Neural cell (in vitro differentiated cells): ENCODE results near the gene CTSG. TPM values are rescaled to one million over a fixed set of nuclear protein-coding genes. Genes with fewer than 3 reads are reported as not detected.
"Not testable (repeated sequence)": the region's sequence is repeated elsewhere in the genome, so short reads cannot be mapped to it uniquely, and the experiment has no call there.

ENCODE experiments used
- H2AFZ ChIP-seq: fragments of 200-600, 300-800 bp; sonication (generic), shearing (Covaris generic); 2 replicates; pipeline ENCODE4 v1.6.0; 2014; ENCODE audit warnings: low read depth, mild to moderate bottlenecking, antibody characterized with exemption, low read length, moderate library complexity
- H3F3A ChIP-seq: fragments of 200-600 bp; shearing (Covaris generic); 2 replicates; pipeline ENCODE4 v1.6.1; 2016; ENCODE audit warnings: mild to moderate bottlenecking, moderate library complexity, mixed read lengths, antibody characterized with exemption, low read length; ENCODE audit not compliant: insufficient read depth, poor library complexity, severe bottlenecking
- H3K27ac ChIP-seq: fragments of 200-600, 300-800 bp; sonication (generic), shearing (Covaris generic); 2 replicates; pipeline ENCODE4 v1.5.1; 2014; ENCODE audit warnings: mild to moderate bottlenecking, low read length, moderate library complexity
- H3K27me3 ChIP-seq: fragments of 300-800, 200-600 bp; sonication (generic), shearing (Covaris generic); 2 replicates; pipeline ENCODE4 v1.6.0; 2014; ENCODE audit warnings: mild to moderate bottlenecking, low read depth, low read length, moderate library complexity; ENCODE audit not compliant: insufficient read depth
- H3K36me3 ChIP-seq: fragments of 300-800, 200-600 bp; sonication (generic), shearing (Covaris generic); 2 replicates; pipeline ENCODE4 v1.5.1; 2014; ENCODE audit warnings: mild to moderate bottlenecking, antibody characterized with exemption, low read length, moderate library complexity; ENCODE audit not compliant: insufficient read depth
- H3K4me2 ChIP-seq: fragments of 300-800, 200-600 bp; sonication (generic), shearing (Covaris generic); 2 replicates; pipeline ENCODE4 v1.6.0; 2014; ENCODE audit warnings: mild to moderate bottlenecking, low read length
- H3K4me3 ChIP-seq: fragments of 300-800, 200-600 bp; sonication (generic), shearing (Covaris generic); 2 replicates; pipeline ENCODE4 v1.5.1; 2014; ENCODE audit warnings: mild to moderate bottlenecking, low read length, moderate library complexity
- H3K79me2 ChIP-seq: fragments of 200-600 bp; shearing (Covaris generic); replicated peaks from 2 replicates; pipeline ENCODE4 v1.6.0; 2014; ENCODE audit warnings: mild to moderate bottlenecking, low read length, moderate library complexity; ENCODE audit not compliant: insufficient read depth
- H3K9ac ChIP-seq: fragments of 300-800, 200-600 bp; sonication (generic), shearing (Covaris generic); 2 replicates; pipeline ENCODE4 v1.6.1; 2016; ENCODE audit warnings: mild to moderate bottlenecking, low read length, mixed read lengths
- H3K9me2 ChIP-seq: fragments of 200-600 bp; shearing (Covaris generic); 2 replicates; pipeline ENCODE4 v1.6.1; 2016; ENCODE audit warnings: mild to moderate bottlenecking, low read length, mixed read lengths; ENCODE audit not compliant: insufficient read depth
- H3K9me3 ChIP-seq: fragments of 200-600, 300-800 bp; sonication (generic), shearing (Covaris generic); 2 replicates; pipeline ENCODE4 v1.6.1; 2016; ENCODE audit warnings: mild to moderate bottlenecking, mixed run types, low read length, moderate library complexity, mixed read lengths
- H4K20me1 ChIP-seq: fragments of 200-600 bp; shearing (Covaris generic); 2 replicates; pipeline ENCODE4 v1.6.1; 2016; ENCODE audit warnings: mild to moderate bottlenecking, mixed run types; ENCODE audit not compliant: insufficient read depth
- EP300 ChIP-seq: fragments of 450-650 bp; conservative IDR thresholded peaks from 2 replicates; pipeline ENCODE4 v1.6.1; 2014; ENCODE audit warnings: antibody characterized with exemption, mild to moderate bottlenecking, moderate library complexity; ENCODE audit not compliant: poor library complexity, severe bottlenecking
- EZH2 ChIP-seq: fragments of 200-600, 300-800 bp; shearing (Covaris generic), sonication (generic); IDR thresholded peaks from 2 replicates; pipeline ENCODE4 v1.6.1; 2014; ENCODE audit warnings: antibody characterized with exemption, low read length, borderline replicate concordance, mild to moderate bottlenecking; ENCODE audit not compliant: insufficient read depth, poor library complexity, severe bottlenecking
- MXI1 ChIP-seq: fragments of 450-650 bp; conservative IDR thresholded peaks from 2 replicates; pipeline ENCODE4 v1.6.1; 2014; ENCODE audit warnings: antibody characterized with exemption, mild to moderate bottlenecking; ENCODE audit not compliant: poor library complexity, severe bottlenecking
- POLR2AphosphoS5 ChIP-seq: IDR thresholded peaks from 2 replicates; pipeline ENCODE4 v1.6.1; 2012
- RAD21 ChIP-seq: fragments of 450-650 bp; conservative IDR thresholded peaks from 2 replicates; pipeline ENCODE4 v1.6.1; 2014; ENCODE audit warnings: antibody characterized with exemption, mild to moderate bottlenecking, moderate library complexity
- SMC3 ChIP-seq: fragments of 450-650 bp; conservative IDR thresholded peaks from 2 replicates; pipeline ENCODE4 v1.6.1; 2014; ENCODE audit warnings: antibody characterized with exemption, mild to moderate bottlenecking, moderate library complexity; ENCODE audit not compliant: poor library complexity
- TAF1 ChIP-seq: IDR thresholded peaks from 2 replicates; pipeline ENCODE4 v1.6.1; 2012; ENCODE audit warnings: low read depth
- polyA plus RNA-seq: library from polyadenylated mRNA; depleted of rRNA; stranded (reverse); fragments of >200 nt; gene quantifications from 2 replicates; pipeline ENCODE4 v1.2.3, GENCODE V29; 2014
- TF ChIP-seq, protein P1 (sequence below): fragments of 450-650 bp; IDR thresholded peaks from 2 replicates; pipeline ENCODE4 v1.5.1; 2014; ENCODE audit warnings: antibody characterized with exemption, mild to moderate bottlenecking, moderate library complexity; ENCODE audit not compliant: poor library complexity, severe bottlenecking
- TF ChIP-seq, protein P2 (sequence below): IDR thresholded peaks from 2 replicates; pipeline ENCODE4 v1.6.1; 2012; ENCODE audit warnings: borderline replicate concordance

Gene CTSG
- polyA plus RNA-seq, 1 donor from 2014 or later: not detected

DNA sequence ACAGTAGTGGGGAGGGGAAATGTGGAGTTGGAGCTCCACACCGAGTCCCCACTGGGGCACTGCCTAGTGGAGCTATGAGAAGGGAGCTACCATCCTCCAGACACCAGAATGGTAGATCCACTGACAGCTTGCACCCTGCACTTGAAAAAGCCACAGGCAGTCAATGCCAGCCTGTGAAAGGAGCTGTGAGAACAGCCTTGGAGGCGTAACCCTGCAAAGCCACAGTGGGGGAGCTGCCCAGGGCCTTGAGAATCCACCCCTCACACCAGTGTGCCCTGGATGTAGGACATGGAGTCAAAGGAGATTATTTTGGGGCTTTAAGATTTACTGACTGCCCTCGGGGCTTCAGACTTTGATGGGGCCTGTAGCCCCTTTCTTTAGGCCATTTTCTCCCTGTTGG is 12.5 kb downstream of the CTSG start:
- no peak for TF ChIP-seq MXI1
- TF ChIP-seq TAF1: no peak
- no peak for TF ChIP-seq POLR2AphosphoS5
- no peak for TF ChIP-seq EZH2
- TF ChIP-seq, protein P1, sequence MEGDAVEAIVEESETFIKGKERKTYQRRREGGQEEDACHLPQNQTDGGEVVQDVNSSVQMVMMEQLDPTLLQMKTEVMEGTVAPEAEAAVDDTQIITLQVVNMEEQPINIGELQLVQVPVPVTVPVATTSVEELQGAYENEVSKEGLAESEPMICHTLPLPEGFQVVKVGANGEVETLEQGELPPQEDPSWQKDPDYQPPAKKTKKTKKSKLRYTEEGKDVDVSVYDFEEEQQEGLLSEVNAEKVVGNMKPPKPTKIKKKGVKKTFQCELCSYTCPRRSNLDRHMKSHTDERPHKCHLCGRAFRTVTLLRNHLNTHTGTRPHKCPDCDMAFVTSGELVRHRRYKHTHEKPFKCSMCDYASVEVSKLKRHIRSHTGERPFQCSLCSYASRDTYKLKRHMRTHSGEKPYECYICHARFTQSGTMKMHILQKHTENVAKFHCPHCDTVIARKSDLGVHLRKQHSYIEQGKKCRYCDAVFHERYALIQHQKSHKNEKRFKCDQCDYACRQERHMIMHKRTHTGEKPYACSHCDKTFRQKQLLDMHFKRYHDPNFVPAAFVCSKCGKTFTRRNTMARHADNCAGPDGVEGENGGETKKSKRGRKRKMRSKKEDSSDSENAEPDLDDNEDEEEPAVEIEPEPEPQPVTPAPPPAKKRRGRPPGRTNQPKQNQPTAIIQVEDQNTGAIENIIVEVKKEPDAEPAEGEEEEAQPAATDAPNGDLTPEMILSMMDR: no peak
- TF ChIP-seq, protein P2, sequence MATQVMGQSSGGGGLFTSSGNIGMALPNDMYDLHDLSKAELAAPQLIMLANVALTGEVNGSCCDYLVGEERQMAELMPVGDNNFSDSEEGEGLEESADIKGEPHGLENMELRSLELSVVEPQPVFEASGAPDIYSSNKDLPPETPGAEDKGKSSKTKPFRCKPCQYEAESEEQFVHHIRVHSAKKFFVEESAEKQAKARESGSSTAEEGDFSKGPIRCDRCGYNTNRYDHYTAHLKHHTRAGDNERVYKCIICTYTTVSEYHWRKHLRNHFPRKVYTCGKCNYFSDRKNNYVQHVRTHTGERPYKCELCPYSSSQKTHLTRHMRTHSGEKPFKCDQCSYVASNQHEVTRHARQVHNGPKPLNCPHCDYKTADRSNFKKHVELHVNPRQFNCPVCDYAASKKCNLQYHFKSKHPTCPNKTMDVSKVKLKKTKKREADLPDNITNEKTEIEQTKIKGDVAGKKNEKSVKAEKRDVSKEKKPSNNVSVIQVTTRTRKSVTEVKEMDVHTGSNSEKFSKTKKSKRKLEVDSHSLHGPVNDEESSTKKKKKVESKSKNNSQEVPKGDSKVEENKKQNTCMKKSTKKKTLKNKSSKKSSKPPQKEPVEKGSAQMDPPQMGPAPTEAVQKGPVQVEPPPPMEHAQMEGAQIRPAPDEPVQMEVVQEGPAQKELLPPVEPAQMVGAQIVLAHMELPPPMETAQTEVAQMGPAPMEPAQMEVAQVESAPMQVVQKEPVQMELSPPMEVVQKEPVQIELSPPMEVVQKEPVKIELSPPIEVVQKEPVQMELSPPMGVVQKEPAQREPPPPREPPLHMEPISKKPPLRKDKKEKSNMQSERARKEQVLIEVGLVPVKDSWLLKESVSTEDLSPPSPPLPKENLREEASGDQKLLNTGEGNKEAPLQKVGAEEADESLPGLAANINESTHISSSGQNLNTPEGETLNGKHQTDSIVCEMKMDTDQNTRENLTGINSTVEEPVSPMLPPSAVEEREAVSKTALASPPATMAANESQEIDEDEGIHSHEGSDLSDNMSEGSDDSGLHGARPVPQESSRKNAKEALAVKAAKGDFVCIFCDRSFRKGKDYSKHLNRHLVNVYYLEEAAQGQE: no peak
- no peak for TF ChIP-seq EP300
- TF ChIP-seq RAD21: no peak
- no peaks in the 10 kb centered on the region for H3K9me2 ChIP-seq
- no peak overlapping the region for H3K9ac ChIP-seq
- H3K9me3 ChIP-seq: no peaks in the 10 kb centered on the region
- no peaks in the 10 kb centered on the region for H3K79me2 ChIP-seq
- no peak overlapping the region for H3K4me3 ChIP-seq
- no peaks in the 10 kb centered on the region for H3F3A ChIP-seq
- no peaks in the 10 kb centered on the region for H3K27me3 ChIP-seq
- H2AFZ ChIP-seq: no peak overlapping the region
- H3K27ac ChIP-seq: no peak overlapping the region
- H3K4me2 ChIP-seq: no peak overlapping the region
- H3K36me3 ChIP-seq: no peaks in the 10 kb centered on the region
- no peaks in the 10 kb centered on the region for H4K20me1 ChIP-seq

DNA sequence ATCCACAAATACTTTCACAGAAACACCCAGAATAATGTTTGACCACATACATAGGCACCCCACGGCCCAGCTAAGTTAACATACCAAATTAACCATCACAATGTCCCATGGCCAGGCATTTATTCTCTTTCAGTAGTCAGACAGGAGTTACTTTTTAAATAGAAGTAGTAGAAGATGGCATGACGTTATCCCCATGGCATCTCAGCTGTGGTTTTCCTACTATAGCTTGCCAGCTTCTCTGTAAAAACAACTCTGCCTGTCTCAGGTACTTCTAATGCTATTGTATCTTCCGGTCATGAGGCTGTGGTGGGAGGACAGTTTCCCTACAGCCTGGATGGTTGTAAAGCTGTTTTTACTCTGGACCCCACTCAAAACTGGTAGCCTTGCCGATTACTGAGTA is 19.3 kb downstream of the CTSG start:
- no peaks in the 10 kb centered on the region for H3K79me2 ChIP-seq
- H4K20me1 ChIP-seq: no peaks in the 10 kb centered on the region
- H3K27ac ChIP-seq: no peak overlapping the region
- H3K36me3 ChIP-seq: no peaks in the 10 kb centered on the region
- H3K9ac ChIP-seq: no peak overlapping the region
- H3K9me3 ChIP-seq: no peaks in the 10 kb centered on the region
- H3F3A ChIP-seq: no peaks in the 10 kb centered on the region
- TF ChIP-seq RAD21: no peak
- no peak for TF ChIP-seq TAF1
- TF ChIP-seq EZH2: no peak
- TF ChIP-seq SMC3: no peak
- TF ChIP-seq, protein P1: no peak
- TF ChIP-seq MXI1: no peak
- TF ChIP-seq, protein P2: no peak
- TF ChIP-seq EP300: no peak
- no peak for TF ChIP-seq POLR2AphosphoS5
- H3K9me2 ChIP-seq: no peaks in the 10 kb centered on the region
- no peaks in the 10 kb centered on the region for H3K27me3 ChIP-seq
- no peak overlapping the region for H3K4me3 ChIP-seq
- no peak overlapping the region for H2AFZ ChIP-seq
- no peak overlapping the region for H3K4me2 ChIP-seq

DNA sequence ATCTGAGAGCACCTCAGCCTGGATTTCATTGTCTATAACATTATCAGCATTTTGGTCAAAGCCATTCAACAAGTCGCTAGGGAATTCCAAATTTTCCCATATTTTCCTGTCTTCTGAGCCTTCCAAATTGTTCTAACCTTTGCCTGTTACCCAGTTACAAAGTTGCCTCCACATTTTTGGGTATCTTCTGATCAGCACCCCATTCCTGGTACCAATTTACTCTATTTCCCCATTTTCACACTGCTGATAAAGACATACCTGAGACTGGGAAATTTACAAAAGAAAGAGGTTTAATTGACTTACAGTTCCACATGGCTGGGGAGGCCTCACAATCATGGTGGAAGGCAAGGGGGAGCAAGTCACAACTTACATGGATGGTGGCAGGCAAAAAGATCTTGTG is 27.0 kb downstream of the CTSG start:
- not testable (repeated sequence) for H3F3A ChIP-seq, H3K4me3 ChIP-seq, H3K27me3 ChIP-seq, H2AFZ ChIP-seq, H3K9ac ChIP-seq, H3K79me2 ChIP-seq, H3K9me2 ChIP-seq, H3K27ac ChIP-seq, H4K20me1 ChIP-seq, H3K36me3 ChIP-seq, H3K4me2 ChIP-seq, H3K9me3 ChIP-seq
